SIG-M5 treated with dmso at 0.1 percent for 504 hours (cell line): ENCODE results near the gene ADAMTS16.

Experiments
- DNase-seq: peaks from one replicate; lab custom pipeline; 2025; ENCODE audit not compliant: unreplicated experiment; lab: John Stamatoyannopoulos, UW

The ADAMTS16 gene

GRCh38 chr5:5220901-5221631 is 80.9 kb downstream of the ADAMTS16 start:
- DNase-seq = no peak

GRCh38 chr5:5221724-5222123 is 81.6 kb downstream of the ADAMTS16 start:
- DNase-seq = no peak

- DNase-seq = no peak
These were observed 91.4 kb downstream of the ADAMTS16 start for GRCh38 chr5:5231576-5231975.

- DNase-seq = no peak
These were observed 94.8 kb downstream of the ADAMTS16 start for GRCh38 chr5:5234912-5235311.

GRCh38 chr5:5235685-5236084 is 95.6 kb downstream of the ADAMTS16 start:
- DNase-seq = no peak

- DNase-seq = no peak
These were observed 99.1 kb downstream of the ADAMTS16 start for GRCh38 chr5:5239191-5239590.

GRCh38 chr5:5240234-5240633 is 100.1 kb downstream of the ADAMTS16 start:
- no peak for DNase-seq

GRCh38 chr5:5242056-5242455 is 101.9 kb downstream of the ADAMTS16 start:
- DNase-seq = no peak

- no peak for DNase-seq
These were observed 106.6 kb downstream of the ADAMTS16 start for GRCh38 chr5:5246736-5247135.

GRCh38 chr5:5250758-5251157 is 110.6 kb downstream of the ADAMTS16 start:
- no peak for DNase-seq

- DNase-seq = no peak
These were observed 112.0 kb downstream of the ADAMTS16 start for GRCh38 chr5:5252106-5252505.

GRCh38 chr5:5257353-5257752 is 117.2 kb downstream of the ADAMTS16 start:
- DNase-seq = no peak

- DNase-seq = no peak
These were observed 118.4 kb downstream of the ADAMTS16 start for GRCh38 chr5:5258564-5258963.

- DNase-seq = no peak
These were observed 124.6 kb downstream of the ADAMTS16 start for GRCh38 chr5:5264727-5265126.

- no peak for DNase-seq
These were observed 126.2 kb downstream of the ADAMTS16 start for GRCh38 chr5:5266297-5266696.

- no peak for DNase-seq
These were observed 130.0 kb downstream of the ADAMTS16 start for GRCh38 chr5:5270161-5270560.

- no peak for DNase-seq
These were observed 131.0 kb downstream of the ADAMTS16 start for GRCh38 chr5:5270958-5271785.

GRCh38 chr5:5271786-5272321 is 131.7 kb downstream of the ADAMTS16 start:
- no peak for DNase-seq

- DNase-seq = no peak
These were observed 133.3 kb downstream of the ADAMTS16 start for GRCh38 chr5:5273398-5273797.

GRCh38 chr5:5273976-5274375 is 133.8 kb downstream of the ADAMTS16 start:
- no peak for DNase-seq

GRCh38 chr5:5275211-5275610 is 135.1 kb downstream of the ADAMTS16 start:
- no peak for DNase-seq

- DNase-seq = no peak
These were observed 136.3 kb downstream of the ADAMTS16 start for GRCh38 chr5:5276430-5276829.
